Nephron progenitor cell (in vitro differentiated cells): ENCODE data around the gene SHB.

Source experiments
- DNase-seq: peaks from one replicate; pipeline ENCODE4 v3.0.0; 2021
- H3K27ac Mint-ChIP-seq: 2 replicates; pipeline ENCODE4 v1.8.0; 2021; ENCODE audit warnings: mild to moderate bottlenecking, moderate library complexity, mixed read lengths
- H3K27me3 Mint-ChIP-seq: 2 replicates; pipeline ENCODE4 v1.8.0; 2021; ENCODE audit warnings: mild to moderate bottlenecking, low read depth, mixed read lengths; ENCODE audit not compliant: poor library complexity
- H3K36me3 Mint-ChIP-seq: 2 replicates; pipeline ENCODE4 v1.8.0; 2021; ENCODE audit warnings: low read depth, mixed read lengths
- H3K4me1 Mint-ChIP-seq: 2 replicates; pipeline ENCODE4 v1.8.0; 2021; ENCODE audit warnings: mixed read lengths
- H3K4me3 Mint-ChIP-seq: 2 replicates; pipeline ENCODE4 v1.8.0; 2021; ENCODE audit warnings: mild to moderate bottlenecking, moderate library complexity, mixed read lengths
- H3K9me3 Mint-ChIP-seq: 2 replicates; pipeline ENCODE4 v1.8.0; 2021; ENCODE audit warnings: mild to moderate bottlenecking, moderate library complexity, mixed read lengths
- TF ChIP-seq, protein P1 (sequence below): fragments of 200-600 bp; sonication (generic); IDR thresholded peaks from 2 replicates; pipeline ENCODE4 v1.5.0; 2021; ENCODE audit warnings: antibody characterized with exemption

SHB gene

GRCh38 chr9:37958154-37958553 lies 110.9 kb downstream of the SHB start:
- Mint-ChIP-seq H3K9me3 (no peaks in the 10 kb centered on the region), H3K27me3 (no peaks in the 10 kb centered on the region), H3K36me3 (peaks cover 11% of the 10 kb centered on the region), H3K4me1 (peaks cover 19% of the 10 kb centered on the region), H3K27ac (no peak overlapping the region), H3K4me3 (no peak overlapping the region)
- TF ChIP-seq, protein P1, sequence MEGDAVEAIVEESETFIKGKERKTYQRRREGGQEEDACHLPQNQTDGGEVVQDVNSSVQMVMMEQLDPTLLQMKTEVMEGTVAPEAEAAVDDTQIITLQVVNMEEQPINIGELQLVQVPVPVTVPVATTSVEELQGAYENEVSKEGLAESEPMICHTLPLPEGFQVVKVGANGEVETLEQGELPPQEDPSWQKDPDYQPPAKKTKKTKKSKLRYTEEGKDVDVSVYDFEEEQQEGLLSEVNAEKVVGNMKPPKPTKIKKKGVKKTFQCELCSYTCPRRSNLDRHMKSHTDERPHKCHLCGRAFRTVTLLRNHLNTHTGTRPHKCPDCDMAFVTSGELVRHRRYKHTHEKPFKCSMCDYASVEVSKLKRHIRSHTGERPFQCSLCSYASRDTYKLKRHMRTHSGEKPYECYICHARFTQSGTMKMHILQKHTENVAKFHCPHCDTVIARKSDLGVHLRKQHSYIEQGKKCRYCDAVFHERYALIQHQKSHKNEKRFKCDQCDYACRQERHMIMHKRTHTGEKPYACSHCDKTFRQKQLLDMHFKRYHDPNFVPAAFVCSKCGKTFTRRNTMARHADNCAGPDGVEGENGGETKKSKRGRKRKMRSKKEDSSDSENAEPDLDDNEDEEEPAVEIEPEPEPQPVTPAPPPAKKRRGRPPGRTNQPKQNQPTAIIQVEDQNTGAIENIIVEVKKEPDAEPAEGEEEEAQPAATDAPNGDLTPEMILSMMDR, result no peak
- no peak for DNase-seq

DNA sequence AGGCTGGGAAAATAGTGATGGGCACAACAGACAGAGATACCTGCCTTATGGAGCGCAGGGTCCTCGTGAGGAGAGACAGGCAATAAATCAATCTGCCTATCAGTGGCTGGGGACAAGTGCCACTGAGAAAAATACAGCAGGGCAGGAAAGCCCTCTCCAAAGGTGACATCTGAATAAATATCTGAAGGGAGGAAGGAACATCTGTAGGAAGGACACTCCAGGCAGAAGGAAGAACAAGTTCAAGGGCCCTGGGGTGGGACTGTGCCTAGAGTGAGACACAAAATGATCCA lies 111.4 kb downstream of the SHB start:
- Mint-ChIP-seq H3K4me1 (peaks cover 25% of the 10 kb centered on the region), H3K27ac (no peak overlapping the region), H3K36me3 (peaks cover 16% of the 10 kb centered on the region), H3K9me3 (no peaks in the 10 kb centered on the region), H3K4me3 (no peak overlapping the region), H3K27me3 (no peaks in the 10 kb centered on the region)
- TF ChIP-seq, protein P1, result no peak
- DNase-seq, result no peak

DNA sequence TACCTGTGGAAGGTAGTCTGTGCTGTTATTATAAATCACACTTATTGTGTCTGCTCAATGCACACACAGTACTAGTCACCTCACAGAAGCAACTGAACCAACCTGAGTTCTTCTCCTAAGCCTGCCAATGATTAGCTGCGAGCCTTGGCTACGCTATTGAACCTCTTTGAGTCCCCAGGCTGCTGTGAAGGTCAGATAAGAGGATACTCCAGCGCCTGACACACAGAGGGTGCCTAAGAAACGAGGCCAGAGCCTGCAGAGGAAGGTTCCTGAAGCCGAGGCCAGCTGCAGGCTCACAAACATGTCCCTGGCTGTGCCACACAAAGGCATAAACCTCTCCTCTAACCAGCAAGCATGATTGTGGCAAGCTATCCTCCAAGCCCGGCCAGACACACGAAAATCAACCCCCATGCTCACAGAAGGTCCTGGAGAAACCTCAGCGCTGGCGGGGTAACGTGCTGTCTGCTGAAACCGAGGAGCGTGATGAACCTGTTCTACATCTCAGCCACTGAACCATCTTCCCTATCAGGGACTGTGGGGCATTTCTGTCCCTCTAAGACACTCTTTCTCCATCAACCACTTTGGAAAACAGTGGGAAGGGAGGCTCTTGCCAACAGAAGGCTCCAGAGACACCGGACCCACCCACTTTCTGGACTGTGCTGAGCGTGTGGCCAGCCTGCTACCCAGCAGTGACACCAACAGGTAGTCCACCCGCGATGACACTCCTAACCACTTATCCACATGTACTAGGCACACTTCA lies 111.9 kb downstream of the SHB start:
- Mint-ChIP-seq H3K4me3 (no peak overlapping the region), H3K27ac (no peak overlapping the region), H3K27me3 (no peaks in the 10 kb centered on the region), H3K9me3 (no peaks in the 10 kb centered on the region), H3K36me3 (peaks cover 21% of the 10 kb centered on the region), H3K4me1 (peaks cover 26% of the 10 kb centered on the region)
- DNase-seq, result no peak
- TF ChIP-seq, protein P1, result no peak

DNA sequence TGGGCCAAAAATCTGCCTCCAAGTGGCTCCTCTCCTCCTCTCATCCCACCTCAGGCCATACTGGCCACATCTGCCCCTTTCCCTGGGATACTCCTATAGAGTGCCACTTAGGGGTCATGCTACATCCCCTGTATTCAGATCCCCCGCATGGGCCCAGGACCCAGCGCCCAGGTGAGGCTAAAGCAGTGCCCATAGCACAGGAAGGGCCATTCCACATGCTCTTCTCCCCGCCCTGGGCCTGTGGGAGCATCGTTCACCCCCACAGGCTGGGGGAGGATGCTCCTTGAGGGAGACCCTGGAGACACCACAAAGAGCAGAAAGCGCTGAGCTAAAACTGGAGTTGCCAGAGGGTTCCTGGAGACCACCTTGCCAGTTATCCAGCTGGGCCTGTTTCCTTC lies 112.6 kb downstream of the SHB start:
- H3K4me1 Mint-ChIP-seq, result peaks cover 33% of the 10 kb centered on the region
- no peaks in the 10 kb centered on the region for H3K9me3 Mint-ChIP-seq
- peaks cover 27% of the 10 kb centered on the region for H3K36me3 Mint-ChIP-seq
- peaks cover 2% of the 10 kb centered on the region for H3K27me3 Mint-ChIP-seq
- peak overlapping the region; percentile 70 for H3K27ac Mint-ChIP-seq
- H3K4me3 Mint-ChIP-seq, result no peak overlapping the region
- TF ChIP-seq, protein P1, result no peak
- no peak for DNase-seq

DNA sequence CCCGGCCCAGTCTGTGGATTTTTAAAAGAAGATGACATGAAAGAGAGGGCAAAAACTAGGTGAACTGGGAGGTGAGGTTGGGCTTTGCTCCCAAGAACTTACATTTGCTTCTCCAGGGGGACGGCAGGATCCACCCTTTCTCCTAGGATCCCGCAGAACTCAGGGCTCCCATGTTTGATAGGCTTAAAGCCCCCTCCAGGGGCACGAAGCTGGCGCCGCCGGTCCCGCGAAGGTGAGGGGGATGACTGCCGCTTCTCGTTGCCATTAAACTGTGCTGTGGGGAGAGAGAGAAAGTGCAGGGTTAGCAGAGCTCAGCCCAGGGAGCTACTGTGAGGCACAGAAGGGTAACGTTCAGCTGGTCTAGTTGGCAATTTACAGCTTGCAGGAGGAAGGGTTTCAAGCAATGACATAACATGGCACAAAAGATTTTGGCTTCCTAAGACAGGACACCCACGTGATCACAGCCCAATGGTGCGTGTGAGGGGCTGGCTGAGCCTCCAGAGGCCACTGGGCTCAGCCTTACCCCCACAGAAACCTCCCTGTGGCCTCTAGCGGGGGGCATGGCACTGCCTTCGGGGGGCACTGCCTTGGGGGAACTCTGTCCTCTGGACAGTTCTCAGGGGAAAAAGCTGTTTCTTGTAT lies 113.1 kb downstream of the SHB start:
- TF ChIP-seq, protein P1, result no peak
- DNase-seq, result no peak

DNA sequence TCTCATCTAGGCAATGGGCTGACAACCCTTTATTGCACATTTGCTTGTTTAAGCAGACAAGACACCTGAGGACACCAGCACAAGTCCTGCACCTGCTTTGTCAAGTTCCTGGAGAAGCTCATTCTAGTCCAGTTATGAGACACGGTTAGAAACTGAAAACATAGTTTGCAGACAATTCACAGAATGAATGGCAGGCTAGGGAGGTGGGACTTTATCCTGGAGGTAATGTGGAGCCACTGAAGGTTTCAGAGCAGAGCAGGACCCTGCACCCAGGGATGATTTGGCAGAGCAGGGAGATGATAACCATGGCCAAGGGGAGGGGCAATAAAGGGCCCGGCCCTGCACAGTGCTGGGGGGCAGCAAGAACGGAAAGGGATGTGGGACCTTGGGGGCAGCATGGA lies 114.4 kb downstream of the SHB start:
- Mint-ChIP-seq H3K27ac (peak overlapping the region; percentile 29), H3K9me3 (no peaks in the 10 kb centered on the region), H3K36me3 (peaks cover 27% of the 10 kb centered on the region), H3K4me3 (no peak overlapping the region), H3K27me3 (peaks cover 4% of the 10 kb centered on the region), H3K4me1 (peaks cover 41% of the 10 kb centered on the region)
- DNase-seq, result no peak
- TF ChIP-seq, protein P1, result no peak

More for the DNA sequence above, 113.1 kb downstream of the SHB start:
- H3K27ac Mint-ChIP-seq, result no peak overlapping the region
- H3K4me1 Mint-ChIP-seq, result peaks cover 38% of the 10 kb centered on the region
- no peaks in the 10 kb centered on the region for H3K9me3 Mint-ChIP-seq
- no peak overlapping the region for H3K4me3 Mint-ChIP-seq
- H3K27me3 Mint-ChIP-seq, result peaks cover 4% of the 10 kb centered on the region
- peaks cover 27% of the 10 kb centered on the region for H3K36me3 Mint-ChIP-seq
